GM13976 (cell line): ENCODE results near the gene LTBP2.

Experiments used
- DNase-seq: peaks from one replicate; pipeline ENCODE4 v3.0.0; 2012; ENCODE audit warnings: low spot score
- CTCF ChIP-seq: IDR thresholded peaks from 2 replicates; pipeline ENCODE4 v1.5.1; 2012; ENCODE audit warnings: borderline replicate concordance, mild to moderate bottlenecking; ENCODE audit not compliant: insufficient read depth; ENCODE audit errors: extremely low read depth, missing control alignments, control extremely low read depth
- in situ Hi-C: fragments of 300-500 bp; cut with MboI; formaldehyde crosslinking; loops from one replicate; pipeline ENCODE4 v1.12.0; 2022; ENCODE audit warnings: low sequenced_read_pairs, mixed read lengths, inconsistent platforms; ENCODE audit not compliant: unreplicated experiment

Gene LTBP2

GRCh38 chr14:74634481-74634880 is 22.4 kb upstream of the LTBP2 start:
- TF ChIP-seq CTCF: no peak
- DNase-seq: no peak
- in situ Hi-C loops: no loop called here

GRCh38 chr14:74630881-74631690 is 19.0 kb upstream of the LTBP2 start:
- in situ Hi-C loops: no loop called here
- no peak for TF ChIP-seq CTCF
- no peak for DNase-seq

DNA sequence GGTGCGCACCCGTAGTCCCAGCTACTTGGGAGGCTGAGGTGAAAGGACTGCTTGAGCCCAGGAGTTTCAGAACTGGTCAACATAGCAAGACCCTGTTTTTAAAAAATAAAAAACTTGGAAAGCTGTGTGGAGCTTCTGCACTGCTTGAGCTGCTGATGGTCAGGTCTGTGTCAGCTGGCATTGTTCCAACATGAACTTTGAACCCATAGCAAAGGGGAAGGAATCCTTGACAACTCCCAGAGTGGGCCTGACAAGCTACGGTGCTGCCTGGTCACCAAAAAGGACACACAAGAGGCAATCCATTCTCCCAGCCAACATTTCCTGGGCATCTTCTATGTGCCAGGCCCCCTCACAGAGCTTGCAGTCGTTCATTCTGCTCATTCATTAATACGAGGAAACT is 16.4 kb upstream of the LTBP2 start:
- in situ Hi-C loops: no loop called here
- TF ChIP-seq CTCF: no peak
- no peak for DNase-seq

GRCh38 chr14:74627076-74627475 is 15.0 kb upstream of the LTBP2 start:
- DNase-seq: no peak
- TF ChIP-seq CTCF: no peak
- in situ Hi-C loops: no loop called here

- DNase-seq: no peak
- in situ Hi-C loops: no loop called here
- TF ChIP-seq CTCF: no peak
These were observed 10.2 kb upstream of the LTBP2 start for GRCh38 chr14:74622257-74622656.

DNA sequence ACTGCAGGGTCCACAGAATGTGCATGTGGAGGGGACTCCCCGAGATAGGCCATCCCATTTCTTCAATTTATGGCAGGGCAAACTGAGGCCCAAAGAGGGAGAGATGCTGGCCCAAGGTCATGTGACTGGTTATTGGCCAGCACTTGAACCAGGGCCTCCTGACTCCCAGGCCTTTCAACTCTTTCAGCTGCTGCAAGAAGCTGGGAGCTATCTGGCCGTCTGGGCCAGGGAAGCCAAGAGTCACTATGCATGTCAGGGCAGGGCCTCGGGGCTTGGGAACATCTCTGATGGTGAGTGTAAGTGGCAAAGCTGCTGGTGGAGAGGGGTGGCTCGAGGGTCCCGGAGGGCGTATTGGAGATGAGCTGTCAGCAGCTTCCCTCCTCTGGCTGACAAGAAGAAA is 9.5 kb upstream of the LTBP2 start:
- in situ Hi-C loops: no loop called here

More for the DNA sequence above, 9.5 kb upstream of the LTBP2 start:
- TF ChIP-seq CTCF: no peak
- DNase-seq: no peak
